ENCODE results near the gene ADAMTS8.

ADAMTS8 gene

GRCh38 chr11:130442737-130443136 lies 14.3 kb upstream of the ADAMTS8 start:
- TF ChIP-seq SIN3A (IDR thresholded peaks at IDR 0.05; ENCODE audit: borderline replicate concordance, insufficient read depth, low read length) (no peak), TAF1 (IDR thresholded peaks at IDR 0.05; ENCODE audit: borderline replicate concordance, insufficient read depth, low read length) (no peak), REST (IDR thresholded peaks at IDR 0.05; ENCODE audit: insufficient read depth in 1 of 2, low read depth in 2 of 2, low read length in 2 of 2) (no peak), FOXP2 (optimal IDR thresholded peaks at IDR 0.05; ENCODE audit: borderline replicate concordance, extremely low read depth, extremely low read length, insufficient read depth) (no peak), POLR2AphosphoS5 (IDR thresholded peaks at IDR 0.05; ENCODE audit: low read depth, low read length) (no peak)

DNA sequence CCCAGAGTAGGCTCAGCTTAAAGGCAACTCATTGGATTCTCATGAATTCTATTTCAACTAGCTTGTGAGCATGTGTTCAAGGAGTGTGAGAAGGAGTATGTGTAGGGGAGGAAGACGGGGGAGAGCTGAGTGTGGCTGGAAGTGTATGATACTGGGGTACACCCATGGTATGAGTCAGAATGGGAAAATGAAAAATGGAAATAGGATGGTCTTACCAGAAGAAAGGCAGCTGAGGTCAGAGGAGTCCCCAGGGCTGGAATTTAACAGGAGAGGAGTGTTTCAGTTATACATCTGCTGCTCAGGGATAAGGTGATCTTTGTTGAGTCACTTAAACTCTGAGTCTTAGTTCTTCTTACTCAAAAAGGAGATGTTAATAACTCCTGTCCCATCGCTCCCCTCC lies 13.3 kb upstream of the ADAMTS8 start:
- no peak for TF ChIP-seq FOXP2 (optimal IDR thresholded peaks at IDR 0.05; ENCODE audit: borderline replicate concordance, extremely low read depth, extremely low read length, insufficient read depth)
- TF ChIP-seq SIN3A (IDR thresholded peaks at IDR 0.05; ENCODE audit: borderline replicate concordance, insufficient read depth, low read length) = no peak
- no peak for TF ChIP-seq POLR2AphosphoS5 (IDR thresholded peaks at IDR 0.05; ENCODE audit: low read depth, low read length)
- TF ChIP-seq TAF1 (IDR thresholded peaks at IDR 0.05; ENCODE audit: borderline replicate concordance, insufficient read depth, low read length) = no peak
- no peak for TF ChIP-seq REST (IDR thresholded peaks at IDR 0.05; ENCODE audit: insufficient read depth in 1 of 2, low read depth in 2 of 2, low read length in 2 of 2)

DNA sequence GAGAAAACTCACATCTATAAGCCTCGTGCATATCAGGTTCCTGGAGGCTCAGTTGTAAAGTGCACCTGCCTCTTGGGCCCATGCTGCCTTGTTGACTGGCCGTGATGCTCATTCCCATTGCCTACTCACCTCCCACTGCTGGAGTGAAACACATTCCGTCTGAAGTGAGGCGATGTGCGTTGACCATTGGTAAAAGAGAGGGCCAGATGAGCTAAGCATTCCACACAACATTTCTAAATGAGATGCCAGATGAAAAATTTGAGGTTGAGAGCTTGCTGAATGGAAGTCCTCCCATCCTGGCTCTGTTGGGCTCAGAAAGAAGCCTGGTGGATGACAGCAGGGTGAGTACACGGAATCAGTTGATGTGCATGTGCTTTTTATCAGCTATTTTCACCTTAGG lies 11.5 kb upstream of the ADAMTS8 start:
- TF ChIP-seq TAF1 (IDR thresholded peaks at IDR 0.05; ENCODE audit: borderline replicate concordance, insufficient read depth, low read length) = no peak

DNA sequence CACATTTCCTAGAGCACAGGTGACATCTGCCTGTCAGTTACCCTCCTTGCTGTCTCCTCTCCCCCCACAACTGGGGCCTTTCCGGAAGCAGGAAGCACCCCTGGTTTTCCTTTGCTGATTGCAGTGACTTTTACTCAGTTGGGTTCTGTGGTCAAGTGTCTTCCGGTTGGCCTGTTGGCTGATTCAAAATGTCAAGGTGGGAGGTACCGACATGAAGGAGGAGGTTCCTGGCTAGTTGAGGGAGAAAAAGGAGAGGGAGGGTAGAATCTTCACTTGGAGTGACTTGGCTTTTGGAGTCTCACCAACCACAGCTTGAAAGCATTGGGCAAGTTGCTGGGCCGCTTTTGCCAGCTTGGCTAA lies 10.7 kb upstream of the ADAMTS8 start:
- no peak for TF ChIP-seq SIN3A (IDR thresholded peaks at IDR 0.05; ENCODE audit: borderline replicate concordance, insufficient read depth, low read length)

DNA sequence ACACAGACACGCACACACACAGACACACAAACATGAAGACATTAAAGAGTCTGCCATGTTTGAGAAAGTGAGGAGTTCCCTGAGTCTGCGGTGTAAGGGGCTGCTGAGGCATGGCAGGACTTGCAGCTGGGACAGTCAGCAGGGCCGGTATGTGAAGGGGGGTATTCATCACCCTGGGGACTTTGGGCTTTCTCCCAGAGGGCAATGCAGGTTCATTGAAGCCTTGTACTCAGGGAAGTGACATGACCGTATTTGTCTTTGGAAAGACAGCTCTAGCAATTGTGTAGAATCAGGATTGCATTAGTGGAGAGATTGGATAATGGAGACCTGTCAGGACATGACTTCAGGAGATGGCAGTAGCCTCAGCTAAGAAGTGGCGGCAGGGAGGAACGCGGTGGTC lies 9.4 kb upstream of the ADAMTS8 start:
- TF ChIP-seq FOXP2 (optimal IDR thresholded peaks at IDR 0.05; ENCODE audit: borderline replicate concordance, extremely low read depth, extremely low read length, insufficient read depth) (no peak), REST (IDR thresholded peaks at IDR 0.05; ENCODE audit: insufficient read depth in 1 of 2, low read depth in 2 of 2, low read length in 2 of 2) (no peak), POLR2AphosphoS5 (IDR thresholded peaks at IDR 0.05; ENCODE audit: low read depth, low read length) (no peak), SIN3A (IDR thresholded peaks at IDR 0.05; ENCODE audit: borderline replicate concordance, insufficient read depth, low read length) (no peak)

DNA sequence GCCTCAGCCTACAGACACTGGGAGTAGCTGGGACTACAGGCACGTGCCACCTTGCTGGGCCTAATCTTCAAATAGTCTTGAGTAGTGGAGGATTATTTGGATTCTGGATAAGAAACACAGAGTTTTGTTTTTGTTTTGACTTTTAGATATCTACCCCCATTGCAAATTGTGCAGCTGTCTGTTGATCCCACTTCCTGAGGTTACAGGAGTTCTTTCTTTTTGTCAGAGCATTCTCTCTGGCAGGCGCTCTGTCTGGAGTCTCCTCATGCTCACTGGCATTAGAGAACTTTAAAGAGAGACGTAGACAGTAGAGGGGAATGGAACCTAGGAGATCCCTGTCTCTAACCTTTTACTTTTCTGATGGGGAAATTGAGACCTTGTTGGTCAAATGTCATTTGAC lies 7.8 kb upstream of the ADAMTS8 start:
- TF ChIP-seq POLR2AphosphoS5 (IDR thresholded peaks at IDR 0.05; ENCODE audit: low read depth, low read length) (no peak), FOXP2 (optimal IDR thresholded peaks at IDR 0.05; ENCODE audit: borderline replicate concordance, extremely low read depth, extremely low read length, insufficient read depth) (no peak), TAF1 (IDR thresholded peaks at IDR 0.05; ENCODE audit: borderline replicate concordance, insufficient read depth, low read length) (no peak), SIN3A (IDR thresholded peaks at IDR 0.05; ENCODE audit: borderline replicate concordance, insufficient read depth, low read length) (no peak), REST (IDR thresholded peaks at IDR 0.05; ENCODE audit: insufficient read depth in 1 of 2, low read depth in 2 of 2, low read length in 2 of 2) (no peak)

All from PFSK-1 (cell line).